Right lobe of liver (tissue), 4 donors: ENCODE measurements around the gene MAB21L1.

Source experiments
- POLR2A ChIP-seq: fragments of 450-650 bp; IDR thresholded peaks from one replicate; pipeline ENCODE4 v1.6.1; 2017; ENCODE audit warnings: antibody characterized with exemption, mild to moderate bottlenecking
- TF ChIP-seq, protein P1 (sequence below), 4 donors: fragments of 200-600 bp in 3 of 4; fragments of 450-650 bp in 1 of 4; IDR thresholded peaks; one replicate each; pipeline versions ENCODE4 v1.5.1 to v1.8.0; 2016 to 2022; ENCODE audit warnings: antibody characterized with exemption in 4 of 4, mild to moderate bottlenecking in 2 of 4
- donor health status: DM: no; HTN: no; CAD: no.
- donor health status: DM: no; HTN: no; CAD: no.
- donor health status: DM: no; HTN: yes; CAD: no.

DNA sequence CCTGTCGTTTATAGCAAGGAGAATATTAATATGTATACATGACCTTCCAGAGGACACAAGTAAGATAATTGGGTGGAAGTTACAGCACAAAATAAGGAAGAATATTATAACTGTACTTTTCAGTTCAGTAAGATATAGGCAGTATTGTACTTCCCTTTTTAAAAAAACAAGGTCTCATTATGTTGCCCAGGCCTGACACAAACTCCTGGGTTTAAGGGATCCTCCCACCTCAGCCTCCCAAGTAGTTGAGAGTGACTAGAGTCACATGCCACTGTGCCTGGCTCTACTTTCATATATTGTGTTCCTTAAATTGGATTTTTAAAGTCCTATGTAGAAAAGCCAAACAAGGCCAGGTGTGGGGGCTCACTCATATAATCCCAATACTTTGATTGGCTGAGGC, 19.5 kb upstream of the MAB21L1 start:
- TF ChIP-seq, protein P1, sequence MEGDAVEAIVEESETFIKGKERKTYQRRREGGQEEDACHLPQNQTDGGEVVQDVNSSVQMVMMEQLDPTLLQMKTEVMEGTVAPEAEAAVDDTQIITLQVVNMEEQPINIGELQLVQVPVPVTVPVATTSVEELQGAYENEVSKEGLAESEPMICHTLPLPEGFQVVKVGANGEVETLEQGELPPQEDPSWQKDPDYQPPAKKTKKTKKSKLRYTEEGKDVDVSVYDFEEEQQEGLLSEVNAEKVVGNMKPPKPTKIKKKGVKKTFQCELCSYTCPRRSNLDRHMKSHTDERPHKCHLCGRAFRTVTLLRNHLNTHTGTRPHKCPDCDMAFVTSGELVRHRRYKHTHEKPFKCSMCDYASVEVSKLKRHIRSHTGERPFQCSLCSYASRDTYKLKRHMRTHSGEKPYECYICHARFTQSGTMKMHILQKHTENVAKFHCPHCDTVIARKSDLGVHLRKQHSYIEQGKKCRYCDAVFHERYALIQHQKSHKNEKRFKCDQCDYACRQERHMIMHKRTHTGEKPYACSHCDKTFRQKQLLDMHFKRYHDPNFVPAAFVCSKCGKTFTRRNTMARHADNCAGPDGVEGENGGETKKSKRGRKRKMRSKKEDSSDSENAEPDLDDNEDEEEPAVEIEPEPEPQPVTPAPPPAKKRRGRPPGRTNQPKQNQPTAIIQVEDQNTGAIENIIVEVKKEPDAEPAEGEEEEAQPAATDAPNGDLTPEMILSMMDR (IDR thresholded peaks at IDR 0.05), result no peak
- no peak for TF ChIP-seq POLR2A
